Smooth muscle cell (in vitro differentiated cells): Measurements from ENCODE around the gene PAFAH1B2. TPM values are rescaled to one million over a fixed set of nuclear protein-coding genes. Genes with fewer than 3 reads are reported as not detected.

ENCODE experiments used
- DNase-seq: peaks from one replicate; lab custom pipeline; 2025; ENCODE audit not compliant: unreplicated experiment; lab: John Stamatoyannopoulos, UW
- H2AFZ ChIP-seq: fragments of 200-600 bp; sonication (generic); 2 replicates; pipeline ENCODE4 v1.6.0; 2016; ENCODE audit warnings: antibody characterized with exemption, low read depth, mild to moderate bottlenecking
- H3F3A ChIP-seq: fragments of 200-600 bp; sonication (generic); 2 replicates; pipeline ENCODE4 v1.6.0; 2017; ENCODE audit warnings: antibody characterized with exemption, low read depth
- H3K27ac ChIP-seq: fragments of 200-600 bp; sonication (generic); 2 replicates; pipeline ENCODE4 v1.5.1; 2016; ENCODE audit warnings: low read depth, mild to moderate bottlenecking
- H3K27me3 ChIP-seq: fragments of 200-600 bp; sonication (generic); 2 replicates; pipeline ENCODE4 v1.6.1; 2016; ENCODE audit warnings: low read depth, mild to moderate bottlenecking
- H3K36me3 ChIP-seq: fragments of 200-600 bp; sonication (generic); 2 replicates; pipeline ENCODE4 v1.5.1; 2016; ENCODE audit warnings: low read depth
- H3K4me1 ChIP-seq: fragments of 200-600 bp; sonication (generic); 2 replicates; pipeline ENCODE4 v1.5.1; 2016; ENCODE audit warnings: low read depth
- H3K4me2 ChIP-seq: fragments of 200-600 bp; sonication (generic); 2 replicates; pipeline ENCODE4 v1.6.0; 2016; ENCODE audit warnings: mild to moderate bottlenecking
- H3K4me3 ChIP-seq: fragments of 200-600 bp; sonication (generic); 2 replicates; pipeline ENCODE4 v1.5.1; 2016; ENCODE audit warnings: mild to moderate bottlenecking
- H3K79me2 ChIP-seq: fragments of 200-600 bp; sonication (generic); 2 replicates; pipeline ENCODE4 v1.6.0; 2016; ENCODE audit warnings: low read depth, mild to moderate bottlenecking
- H3K9ac ChIP-seq: fragments of 200-600 bp; sonication (generic); 2 replicates; pipeline ENCODE4 v1.6.0; 2016; ENCODE audit warnings: low read depth
- H3K9me3 ChIP-seq: fragments of 200-600 bp; sonication (generic); replicated peaks from 2 replicates; pipeline ENCODE4 v1.5.1; 2016; ENCODE audit warnings: low read depth
- H4K20me1 ChIP-seq: fragments of 200-600 bp; sonication (generic); 2 replicates; pipeline ENCODE4 v1.6.0; 2016; ENCODE audit warnings: low read depth
- CTCF ChIP-seq: fragments of 200-600 bp; sonication (generic); IDR thresholded peaks from 2 replicates; pipeline ENCODE4 v1.5.1; 2017; ENCODE audit warnings: borderline replicate concordance, mild to moderate bottlenecking, antibody characterized with exemption; ENCODE audit not compliant: insufficient read depth, poor library complexity, severe bottlenecking
- WGBS: methylation state at CpG from one replicate; pipeline ENCODE4 v1.1.7; 2016; ENCODE audit warnings: low lambda C conversion rate; 5-methylcytosine and 5-hydroxymethylcytosine counted together
- polyA plus RNA-seq: library from polyadenylated mRNA; unstranded; fragments of >200 nt; fragmentation: Nextera tagmentation; extraction: Ambion mirVana; gene quantifications from 2 replicates; pipeline ENCODE4 v1.2.1, GENCODE V29; 2016
- total RNA-seq: library from RNA; depleted of rRNA; stranded (reverse); fragments of >200 nt; gene quantifications from 2 replicates; pipeline ENCODE4 v1.2.3, GENCODE V29; 2014

Gene PAFAH1B2
- total and polyA plus RNA-seq, 2 experiments from 2014 or later, result 30.7 to 146 TPM

GRCh38 chr11:117221775-117222517, 77.9 kb downstream of the PAFAH1B2 start:
- DNase-seq, result no peak
- Histone ChIP-seq H3K36me3 (no peaks in the 10 kb centered on the region), H3K27ac (peak overlapping the region; percentile 2)

GRCh38 chr11:117222991-117223740, 79.1 kb downstream of the PAFAH1B2 start:
- 96% methylated on average over 14 of the region's 14 CpGs for WGBS
- H3K4me2 ChIP-seq, result no peak overlapping the region
- no peaks in the 10 kb centered on the region for H3K9me3 ChIP-seq
- H3K36me3 ChIP-seq, result no peaks in the 10 kb centered on the region
- DNase-seq, result no peak
- no peak overlapping the region for H3K9ac ChIP-seq
- H3K79me2 ChIP-seq, result no peaks in the 10 kb centered on the region
- no peaks in the 10 kb centered on the region for H3K4me1 ChIP-seq
- H3F3A ChIP-seq, result no peaks in the 10 kb centered on the region
- H4K20me1 ChIP-seq, result no peaks in the 10 kb centered on the region
- H2AFZ ChIP-seq, result no peak overlapping the region
- H3K4me3 ChIP-seq, result no peak overlapping the region
- no peaks in the 10 kb centered on the region for H3K27me3 ChIP-seq
- no peak overlapping the region for H3K27ac ChIP-seq
- no peak for TF ChIP-seq CTCF

More at GRCh38 chr11:117221775-117222517, 77.9 kb downstream of the PAFAH1B2 start:
- no peak overlapping the region for H2AFZ ChIP-seq
- no peaks in the 10 kb centered on the region for H4K20me1 ChIP-seq
- no peaks in the 10 kb centered on the region for H3K9me3 ChIP-seq
- H3K4me2 ChIP-seq, result no peak overlapping the region
- 59% methylated on average over 7 of the region's 7 CpGs for WGBS
- no peaks in the 10 kb centered on the region for H3K4me1 ChIP-seq
- no peaks in the 10 kb centered on the region for H3K27me3 ChIP-seq
- H3F3A ChIP-seq, result peaks cover 7% of the 10 kb centered on the region
- no peak for TF ChIP-seq CTCF
- H3K79me2 ChIP-seq, result no peaks in the 10 kb centered on the region
- no peak overlapping the region for H3K4me3 ChIP-seq
- no peak overlapping the region for H3K9ac ChIP-seq

- no peaks in the 10 kb centered on the region for H3K36me3 ChIP-seq
- no peaks in the 10 kb centered on the region for H3K4me1 ChIP-seq
- no peak for DNase-seq
- H2AFZ ChIP-seq, result no peak overlapping the region
- H3K27ac ChIP-seq, result no peak overlapping the region
- no peaks in the 10 kb centered on the region for H4K20me1 ChIP-seq
- H3K79me2 ChIP-seq, result peaks cover under 1% of the 10 kb centered on the region
- H3K4me3 ChIP-seq, result no peak overlapping the region
- H3K4me2 ChIP-seq, result no peak overlapping the region
- no peak for TF ChIP-seq CTCF
- no peak overlapping the region for H3K9ac ChIP-seq
- no peaks in the 10 kb centered on the region for H3K9me3 ChIP-seq
- H3K27me3 ChIP-seq, result no peaks in the 10 kb centered on the region
- WGBS, result 92% methylated on average over 17 of the region's 17 CpGs
- no peaks in the 10 kb centered on the region for H3F3A ChIP-seq
Measured at GRCh38 chr11:117223741-117224689, 79.9 kb downstream of the PAFAH1B2 start.
